ENCODE measurements around the gene TRIM3. TPM values are rescaled to one million over a fixed set of nuclear protein-coding genes. Genes with fewer than 3 reads are reported as not detected.

The TRIM3 gene
- total RNA-seq, 1 donor from 2014 or later: 20.5 TPM

GRCh38 chr11:6481012-6481923, 7.5 kb upstream of the TRIM3 start, which contains the start of the genes ARFIP2 and TIMM10B:
Gene ARFIP2, minus strand, starts transcription at chr11:6481331. Its CDS starts 910 bp downstream, at chr11:6480421.
Gene TIMM10B, plus strand, starts transcription at chr11:6481501. Its CDS starts 16 bp downstream, at chr11:6481517.
- DNase-seq (ENCODE audit: low spot score): peak; percentile 99

DNA sequence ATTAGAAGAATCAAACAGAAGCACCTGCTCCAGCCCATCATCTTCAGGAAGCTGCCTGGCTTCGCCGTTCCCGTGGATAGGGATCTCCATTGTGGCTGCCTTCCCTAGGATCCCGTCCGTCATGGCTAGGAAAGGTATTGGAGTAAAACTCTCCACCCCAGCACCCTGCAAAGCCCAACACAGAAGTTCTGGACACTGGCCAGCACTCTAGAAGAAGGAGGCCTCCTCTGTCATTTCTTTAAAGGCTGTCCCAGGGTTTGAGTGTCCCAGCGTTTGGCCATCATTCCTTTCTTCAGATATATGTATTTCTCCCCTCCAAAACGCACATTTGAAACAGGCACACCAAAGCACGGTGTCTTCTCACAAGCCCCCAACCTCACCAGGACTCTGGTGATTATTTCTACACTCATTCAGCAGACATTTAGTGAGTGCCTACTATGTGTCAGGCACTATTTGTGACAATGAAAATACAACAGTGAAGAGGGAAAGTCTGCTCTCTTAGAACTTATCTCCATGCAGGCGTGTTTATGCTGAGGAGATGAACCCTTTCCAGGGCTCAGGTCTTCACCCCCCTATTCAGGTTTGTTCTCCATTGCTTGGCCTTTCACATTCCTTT, 6.7 kb upstream of the TRIM3 start:
- no peak for DNase-seq (ENCODE audit: low spot score)

GRCh38 chr11:6476571-6476970, 2.8 kb upstream of the TRIM3 start:
- no peak for DNase-seq (ENCODE audit: low spot score)

GRCh38 chr11:6475936-6476335, 2.2 kb upstream of the TRIM3 start:
- DNase-seq (ENCODE audit: low spot score): no peak

DNA sequence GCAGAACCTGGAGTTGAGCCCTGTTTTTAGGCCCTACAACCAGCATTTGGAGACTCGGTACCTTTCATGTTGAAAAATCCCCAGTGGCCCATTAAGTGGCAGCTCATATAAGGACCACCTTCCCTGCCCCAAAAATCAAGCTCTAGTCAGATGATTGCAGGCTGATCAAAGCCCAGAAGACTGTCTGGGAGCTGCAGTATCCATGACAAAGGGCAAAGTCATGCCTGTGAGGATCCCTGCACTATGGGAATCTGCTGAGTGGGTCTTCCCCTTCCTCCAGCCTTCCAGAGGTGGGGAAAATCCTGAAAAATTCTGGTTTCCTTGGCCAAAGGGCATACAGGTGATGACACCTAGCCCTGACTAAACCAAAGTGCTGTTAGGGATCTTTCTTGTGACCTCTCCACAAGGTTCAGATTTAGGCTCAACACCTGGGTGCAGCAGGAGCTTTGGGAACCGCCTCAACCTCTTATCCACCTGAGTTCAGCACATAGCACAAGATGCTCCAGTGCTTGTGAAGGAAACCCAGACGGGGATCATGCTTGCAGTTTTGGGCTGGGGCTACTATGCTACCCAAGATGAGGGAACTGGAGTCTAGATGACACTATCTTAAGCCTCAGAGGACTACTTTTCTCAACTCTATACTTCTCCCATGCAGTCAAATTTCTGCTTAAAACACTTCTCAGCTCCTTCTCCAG, 1.2 kb upstream of the TRIM3 start:
- no peak for DNase-seq (ENCODE audit: low spot score)

- DNase-seq (ENCODE audit: low spot score): no peak
Measured at GRCh38 chr11:6474413-6474792, 662 bp upstream of the TRIM3 start.

GRCh38 chr11:6472934-6473333, 807 bp downstream of the TRIM3 start:
- no peak for DNase-seq (ENCODE audit: low spot score)

DNA sequence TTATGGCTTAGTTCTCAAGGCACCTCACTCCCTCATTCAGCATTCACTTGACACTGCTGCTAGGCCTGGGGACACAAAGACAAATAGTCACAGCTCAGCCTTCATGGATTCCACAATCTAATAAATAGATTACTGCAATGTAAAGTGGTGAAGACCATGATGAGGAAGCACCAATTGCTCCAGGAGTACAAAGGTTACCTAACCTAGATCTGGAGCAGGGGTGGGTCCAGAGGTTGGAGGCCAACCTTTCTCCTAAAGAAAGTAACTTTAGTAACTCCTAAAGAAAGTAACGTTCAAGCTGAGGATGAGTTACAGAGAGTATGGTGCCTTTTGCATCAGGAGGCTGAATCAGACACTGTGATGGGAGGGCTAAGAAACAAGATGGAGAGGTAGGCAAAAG, 4.1 kb downstream of the TRIM3 start:
- DNase-seq (ENCODE audit: low spot score): no peak

GRCh38 chr11:6468712-6469495, 4.8 kb downstream of the TRIM3 start:
- DNase-seq (ENCODE audit: low spot score): peak; percentile 94

DNA sequence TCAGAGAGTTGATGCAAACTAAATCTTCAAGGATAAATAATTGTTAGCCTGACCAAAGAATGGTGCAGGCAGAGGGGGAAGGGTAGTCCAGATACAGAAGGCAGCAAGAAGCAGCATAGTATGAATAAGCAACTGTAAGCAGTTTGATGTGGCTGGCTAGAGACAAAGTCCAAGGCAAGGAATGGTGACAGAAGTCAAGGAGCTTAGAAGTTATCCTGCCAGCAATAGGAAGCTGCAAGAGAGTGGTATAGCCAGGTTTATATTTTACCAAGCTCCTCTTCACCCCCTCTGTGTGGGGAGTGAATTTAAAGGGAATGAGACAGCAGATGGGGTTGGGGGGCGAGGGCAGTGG, 14.7 kb downstream of the TRIM3 start:
- no peak for DNase-seq (ENCODE audit: low spot score)

DNA sequence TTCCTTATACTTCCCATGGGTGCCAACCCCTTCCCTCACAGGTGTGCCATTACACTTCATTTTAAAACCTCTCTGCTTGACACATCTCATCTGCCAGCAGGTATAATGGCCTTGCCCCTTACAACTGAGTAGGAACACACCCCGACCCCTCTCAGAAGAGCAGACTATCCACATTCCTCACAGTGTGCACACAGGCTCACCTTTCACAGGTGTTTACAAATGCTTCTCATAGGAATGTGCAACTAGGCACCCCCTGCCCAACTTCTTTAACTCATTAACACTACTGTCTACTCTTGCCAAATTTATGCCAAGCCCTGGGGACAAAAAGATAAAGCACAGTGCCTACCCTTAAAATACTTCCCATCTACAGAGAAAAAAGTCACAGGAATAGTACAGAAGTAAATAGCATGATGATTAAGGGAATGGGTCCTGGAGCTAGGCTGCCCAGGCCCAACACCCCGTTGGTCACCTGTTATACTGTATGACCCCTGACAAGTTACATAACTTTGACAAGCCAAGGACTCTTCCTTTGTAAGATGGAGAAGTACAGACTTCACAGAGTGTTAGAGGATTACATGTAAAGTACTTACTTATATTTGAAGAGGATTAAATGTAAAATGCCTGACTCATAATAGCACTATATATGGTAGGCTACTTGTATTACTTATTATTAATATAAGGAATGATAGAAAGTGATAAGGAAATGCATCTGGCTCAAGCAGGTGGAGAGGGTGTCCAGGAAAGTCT, 15.2 kb downstream of the TRIM3 start:
- no peak for DNase-seq (ENCODE audit: low spot score)

DNA sequence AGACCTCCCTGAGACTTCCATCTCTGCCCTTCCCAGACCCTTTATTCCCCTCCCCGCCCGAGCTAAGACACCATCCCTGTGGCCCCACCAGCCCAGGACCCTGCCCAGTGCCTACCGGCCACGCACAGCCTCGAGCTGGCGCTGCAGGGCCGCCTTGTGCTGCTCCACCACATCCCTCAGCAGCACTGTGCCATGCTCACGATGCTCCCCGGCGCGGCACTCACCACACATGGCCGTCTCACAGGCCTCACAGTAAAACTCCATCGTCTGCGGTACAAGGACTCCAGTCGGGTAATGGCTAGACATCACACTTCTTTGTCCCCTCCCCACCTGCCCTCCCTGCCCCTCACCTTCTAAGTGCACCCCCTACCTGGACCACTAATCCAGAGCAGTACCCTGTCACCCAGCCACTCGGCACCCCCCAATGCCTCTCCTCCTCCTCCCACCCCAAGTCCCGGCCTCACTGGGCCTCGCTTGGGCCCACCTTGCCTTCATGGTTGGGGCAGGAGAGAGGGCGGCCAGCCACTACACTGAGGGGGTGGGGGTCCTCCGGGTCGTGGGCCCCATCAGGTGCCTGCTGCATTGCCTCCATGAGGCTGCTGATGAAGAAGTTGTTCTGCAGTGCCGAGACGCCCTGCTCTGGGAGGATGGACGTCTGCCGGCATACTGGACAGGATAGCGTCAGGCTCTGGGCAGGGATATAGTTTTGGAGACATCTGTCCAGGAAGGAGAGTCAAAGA, 16.0 kb downstream of the TRIM3 start:
- peak; percentile 85 for DNase-seq (ENCODE audit: low spot score)

- no peak for DNase-seq (ENCODE audit: low spot score)
Measured at GRCh38 chr11:6456361-6457073, 17.2 kb downstream of the TRIM3 start.

DNA sequence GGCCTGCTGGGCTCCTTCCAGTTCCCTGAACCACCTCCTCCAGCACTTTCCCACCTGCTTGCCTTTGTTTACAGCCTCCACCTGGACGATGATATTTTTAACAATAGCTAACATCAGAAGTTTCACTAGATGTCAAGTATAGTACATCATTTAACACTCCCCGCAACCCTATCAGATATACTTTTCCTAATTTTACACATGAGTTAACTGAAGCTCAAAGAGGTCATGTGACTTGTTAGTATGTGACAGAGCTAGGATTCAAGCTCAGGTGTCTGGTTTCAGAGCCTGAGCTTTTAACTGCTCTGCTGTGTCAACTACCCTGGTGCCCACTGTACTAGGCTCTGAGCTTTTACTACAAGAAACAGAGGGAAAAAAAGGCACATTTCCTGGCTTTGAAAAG, 18.7 kb downstream of the TRIM3 start:
- no peak for DNase-seq (ENCODE audit: low spot score)

DNA sequence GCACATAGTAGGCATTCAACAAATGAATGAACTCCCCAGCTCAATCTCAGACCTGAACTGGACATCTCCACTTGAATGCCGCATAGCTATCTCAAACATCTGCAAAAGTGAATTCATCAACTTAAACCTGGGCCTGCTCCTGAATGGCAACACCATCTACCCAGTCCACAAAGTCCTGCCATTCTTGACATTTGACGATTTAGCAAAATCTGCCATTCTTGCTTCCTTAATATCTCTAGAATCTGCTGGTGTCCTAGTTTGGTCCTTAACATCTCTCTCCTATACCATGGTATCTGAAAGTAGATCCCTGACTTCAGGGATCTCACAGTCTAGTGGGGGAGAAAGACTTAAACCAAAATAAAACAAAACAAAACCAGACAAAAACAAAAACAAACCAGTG, 20.6 kb downstream of the TRIM3 start:
- no peak for DNase-seq (ENCODE audit: low spot score)

DNA sequence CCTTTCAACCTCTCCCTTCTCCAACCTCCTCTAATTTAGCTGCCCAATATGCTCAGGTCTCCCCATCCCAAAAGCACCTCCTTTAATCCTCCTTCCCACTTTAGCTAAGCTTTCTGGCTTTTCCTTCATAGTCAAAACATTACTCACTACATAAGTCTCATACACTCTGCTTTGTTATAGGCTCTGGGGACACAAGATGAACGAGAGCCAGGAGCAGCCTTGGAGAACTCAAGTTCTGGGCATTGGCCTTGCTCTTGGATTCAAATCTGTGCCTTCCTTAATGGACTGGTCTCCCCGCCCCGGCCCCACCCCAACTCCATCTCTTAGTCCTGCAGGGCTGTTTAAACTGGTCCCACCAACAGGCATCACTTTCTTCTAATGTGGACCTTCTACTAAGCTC, 21.5 kb downstream of the TRIM3 start:
- DNase-seq (ENCODE audit: low spot score): no peak

DNA sequence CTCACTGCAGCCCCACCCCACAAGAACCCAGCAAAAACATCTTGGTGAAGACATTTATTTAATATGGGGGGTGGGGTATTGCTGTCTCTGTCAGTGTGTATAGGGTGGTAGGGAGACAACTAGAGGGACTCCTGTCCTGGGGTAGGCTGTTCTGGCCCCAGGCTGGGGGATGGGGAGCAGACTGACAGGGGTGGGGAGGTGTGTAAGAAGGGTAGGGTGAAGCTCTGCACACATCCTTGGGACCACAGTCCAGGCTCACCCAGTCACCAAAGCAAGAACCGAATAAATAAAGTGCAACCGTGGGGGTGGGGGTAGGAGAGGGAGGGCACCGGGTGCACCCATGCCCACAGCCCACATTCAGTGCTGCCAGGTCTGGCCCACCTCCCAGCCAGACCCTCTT, 25.2 kb downstream of the TRIM3 start:
- peak; percentile 60 for DNase-seq (ENCODE audit: low spot score)

- DNase-seq (ENCODE audit: low spot score): no peak
Measured at GRCh38 chr11:6443269-6444003, 30.3 kb downstream of the TRIM3 start.
